Sigmoid colon (tissue), 7 donors: ENCODE results near the gene COA1. TPM values are rescaled to one million over a fixed set of nuclear protein-coding genes. Genes with fewer than 3 reads are reported as not detected.

ENCODE experiments used
- DNase-seq: peaks from one replicate; pipeline ENCODE4 v3.0.0-alpha.2; 2019
- H3K27ac ChIP-seq, 4 donors: fragments of 200-600 bp; sonication (generic); one replicate each; pipeline ENCODE4 v1.5.1; 2016 to 2019; ENCODE audit warnings: mild to moderate bottlenecking in 1 of 4
- H3K27me3 ChIP-seq, 3 donors: fragments of 200-600 bp; sonication (generic); one replicate each; pipeline ENCODE4 v1.5.1; 2019; ENCODE audit warnings: mild to moderate bottlenecking in 1 of 3
- H3K36me3 ChIP-seq, 4 donors: fragments of 200-600 bp; sonication (generic); one replicate each; pipeline ENCODE4 v1.5.1; 2016 to 2019
- H3K4me1 ChIP-seq, 4 donors: fragments of 200-600 bp; sonication (generic); one replicate each; pipeline ENCODE4 v1.5.1; 2017 to 2019
- H3K4me3 ChIP-seq, 4 donors: fragments of 200-600 bp; sonication (generic); one replicate each; pipeline ENCODE4 v1.5.1; 2017 to 2019; ENCODE audit warnings: mild to moderate bottlenecking in 2 of 4, moderate library complexity in 1 of 4
- H3K9me3 ChIP-seq, 4 donors: fragments of 200-600 bp in 3 of 4; sonication (generic) in 3 of 4; one replicate each; pipeline versions ENCODE4 v1.5.1 to v1.6.1; 2013 to 2019
- CTCF ChIP-seq, 4 experiments: fragments of 450-650 bp in 3 of 4; fragments of 200-600 bp in 1 of 4; IDR thresholded peaks; one replicate each; pipeline ENCODE4 v1.5.1; 2016 to 2019; ENCODE audit warnings: antibody characterized with exemption in 4 of 4, mild to moderate bottlenecking in 3 of 4, moderate library complexity in 2 of 4
- EP300 ChIP-seq, 4 donors: sonication (generic); formaldehyde crosslinking; IDR thresholded peaks; one replicate each; pipeline ENCODE4 v1.6.1; 2017; ENCODE audit warnings: antibody characterized with exemption in 4 of 4
- POLR2A ChIP-seq, 2 donors: fragments of 450-650 bp; IDR thresholded peaks; one replicate each; pipeline ENCODE4 v1.6.1; 2016; ENCODE audit warnings: antibody characterized with exemption in 2 of 2, mild to moderate bottlenecking in 2 of 2, moderate library complexity in 2 of 2
- POLR2AphosphoS5 ChIP-seq, 4 donors: sonication (generic); formaldehyde crosslinking; IDR thresholded peaks; one replicate each; pipeline ENCODE4 v1.6.1; 2017; ENCODE audit warnings: antibody characterized with exemption in 4 of 4
- WGBS, 2 donors: extraction: QIAGEN DNeasy Blood & Tissue Kit; methylation state at CpG; one replicate each; pipeline ENCODE4 v1.1.7; 2013; 5-methylcytosine and 5-hydroxymethylcytosine counted together
- intact Hi-C: fragments of 100-400 bp; cut with DNase I; formaldehyde crosslinking; loops from one replicate; pipeline ENCODE4 v1.15.1; 2023
- polyA plus RNA-seq, 3 donors: library from polyadenylated mRNA; stranded (reverse); fragments of 200-250 nt; gene quantifications; one replicate each; pipeline ENCODE4 v1.2.3, GENCODE V29; 2013
- total RNA-seq, 4 donors: library from RNA; depleted of rRNA; stranded (reverse); fragments of >200 nt; gene quantifications; one replicate each; pipeline ENCODE4 v1.1.0, GENCODE V29; 2016
- donor health status: healthy with polysubstance abuse.
- donor health status: Bipolar disorder and iron deficiency.
- donor health status: healthy.

The COA1 gene
- total and polyA plus RNA-seq, 7 donors = 31.2 to 61.2 (median 42.6) TPM

- 76 to 83% methylated on average over 10 of the region's 10 CpGs for WGBS, 2 donors
- no peak for TF ChIP-seq EP300 (IDR thresholded peaks at IDR 0.05)
- no peak for TF ChIP-seq POLR2A (IDR thresholded peaks at IDR 0.05)
- no peak for TF ChIP-seq CTCF (IDR thresholded peaks at IDR 0.05)
- TF ChIP-seq POLR2AphosphoS5 (IDR thresholded peaks at IDR 0.05) = no peak
- DNase-seq = no peak
- Histone ChIP-seq H3K4me3 (no peak overlapping the region), H3K4me1 (peaks cover 0 to 10% (median 5%) of the 10 kb centered on the region in 4 donors), H3K27me3 (no peaks in the 10 kb centered on the region), H3K36me3 (peaks cover 4 to 23% (median 11%) of the 10 kb centered on the region in 4 donors), H3K9me3 (no peaks in the 10 kb centered on the region), H3K27ac (no peak overlapping the region)
- intact Hi-C loops = no loop called here
These were observed 40.6 kb upstream of the COA1 start for GRCh38 chr7:43769791-43770465.

GRCh38 chr7:43769281-43769680 lies 40.0 kb upstream of the COA1 start:
- intact Hi-C loops = no loop called here
- DNase-seq = no peak
- Histone ChIP-seq H3K36me3 (peaks cover 4 to 23% (median 11%) of the 10 kb centered on the region in 4 donors), H3K4me3 (no peak overlapping the region), H3K9me3 (no peaks in the 10 kb centered on the region), H3K27ac (no peak overlapping the region), H3K27me3 (no peaks in the 10 kb centered on the region), H3K4me1 (peaks cover 0 to 17% (median 12%) of the 10 kb centered on the region in 4 donors)
- 84 to 92% methylated on average over 5 of the region's 5 CpGs for WGBS, 2 donors
- TF ChIP-seq CTCF (IDR thresholded peaks at IDR 0.05) (no peak), POLR2AphosphoS5 (IDR thresholded peaks at IDR 0.05) (no peak), EP300 (IDR thresholded peaks at IDR 0.05) (no peak), POLR2A (IDR thresholded peaks at IDR 0.05) (no peak)

GRCh38 chr7:43768887-43769272 lies 39.6 kb upstream of the COA1 start:
- H3K4me1 ChIP-seq = peaks cover 0 to 21% (median 15%) of the 10 kb centered on the region in 4 donors
- no peak for TF ChIP-seq POLR2AphosphoS5 (IDR thresholded peaks at IDR 0.05)
- no peak for TF ChIP-seq CTCF (IDR thresholded peaks at IDR 0.05)
- no peak for TF ChIP-seq POLR2A (IDR thresholded peaks at IDR 0.05)
- no peak for TF ChIP-seq EP300 (IDR thresholded peaks at IDR 0.05)
- 88 to 94% methylated on average over 4 of the region's 4 CpGs for WGBS, 2 donors
- no peaks in the 10 kb centered on the region for H3K9me3 ChIP-seq
- no peaks in the 10 kb centered on the region for H3K27me3 ChIP-seq
- DNase-seq = no peak
- no peak overlapping the region for H3K4me3 ChIP-seq
- no peak overlapping the region for H3K27ac ChIP-seq
- peaks cover 4 to 23% (median 11%) of the 10 kb centered on the region in 4 donors for H3K36me3 ChIP-seq
- intact Hi-C loops = no loop called here

GRCh38 chr7:43768201-43768886 lies 39.0 kb upstream of the COA1 start:
- Histone ChIP-seq H3K9me3 (no peaks in the 10 kb centered on the region), H3K27me3 (no peaks in the 10 kb centered on the region), H3K27ac (no peak overlapping the region), H3K36me3 (peaks cover 4 to 23% (median 11%) of the 10 kb centered on the region in 4 donors), H3K4me1 (peaks cover 0 to 26% (median 20%) of the 10 kb centered on the region in 4 donors), H3K4me3 (no peak overlapping the region)
- TF ChIP-seq EP300 (IDR thresholded peaks at IDR 0.05) (no peak), POLR2AphosphoS5 (IDR thresholded peaks at IDR 0.05) (no peak), POLR2A (IDR thresholded peaks at IDR 0.05) (no peak), CTCF (IDR thresholded peaks at IDR 0.05) (no peak)
- WGBS, 2 donors = 89 to 90% methylated on average over 9 of the region's 9 CpGs
- intact Hi-C loops = no loop called here
- no peak for DNase-seq
